Esophagus squamous epithelium (tissue), 5 donors: ENCODE measurements around the gene RMND5A. TPM values are rescaled to one million over a fixed set of nuclear protein-coding genes. Genes with fewer than 3 reads are reported as not detected.
A peak's percentile ranks its signal among the peaks of the same experiment; 100 is the strongest.

Source experiments
- DNase-seq: peaks from one replicate; lab custom pipeline; 2025; lab: John Stamatoyannopoulos, UW
- H3K27ac ChIP-seq, 4 donors: fragments of 200-600 bp; sonication (generic); one replicate each; pipeline ENCODE4 v1.5.1; 2016 to 2019; ENCODE audit warnings: mild to moderate bottlenecking in 1 of 4
- H3K27me3 ChIP-seq, 4 donors: fragments of 200-600 bp; sonication (generic); 1 replicate in 3 of 4; 2 replicates in 1 of 4; pipeline versions ENCODE4 v1.5.1 to v1.6.0; 2017 to 2021; ENCODE audit warnings: antibody characterized with exemption in 1 of 4
- H3K36me3 ChIP-seq, 3 donors: fragments of 200-600 bp; sonication (generic); one replicate each; pipeline ENCODE4 v1.5.1; 2016 to 2019
- H3K4me1 ChIP-seq, 3 donors: fragments of 200-600 bp; sonication (generic); one replicate each; pipeline ENCODE4 v1.5.1; 2017 to 2019
- H3K4me3 ChIP-seq, 4 donors: fragments of 200-600 bp; sonication (generic); 1 replicate in 3 of 4; 2 replicates in 1 of 4; pipeline ENCODE4 v1.5.1; 2016 to 2019; ENCODE audit warnings: mild to moderate bottlenecking in 2 of 4, moderate library complexity in 1 of 4
- H3K9me3 ChIP-seq, 3 donors: fragments of 200-600 bp; sonication (generic); one replicate each; pipeline ENCODE4 v1.5.1; 2016 to 2019
- CTCF ChIP-seq, 6 experiments: fragments of 450-650 bp in 4 of 6; fragments of 200-600 bp in 2 of 6; sonication (generic) in 2 of 6; IDR thresholded peaks; one replicate each; pipeline ENCODE4 v1.5.1; 2016 to 2019; ENCODE audit warnings: antibody characterized with exemption in 6 of 6, mild to moderate bottlenecking in 4 of 6, moderate library complexity in 4 of 6
- POLR2A ChIP-seq, 4 donors: fragments of 450-650 bp; IDR thresholded peaks; one replicate each; pipeline ENCODE4 v1.6.1; 2017; ENCODE audit warnings: antibody characterized with exemption in 4 of 4, mild to moderate bottlenecking in 4 of 4, moderate library complexity in 3 of 4
- WGBS, 2 donors: methylation state at CpG; one replicate each; pipeline ENCODE4 v1.1.5; 2018; 5-methylcytosine and 5-hydroxymethylcytosine counted together
- intact Hi-C: fragments of 100-400 bp; cut with DNase I; formaldehyde crosslinking; loops from one replicate; pipeline ENCODE4 v1.15.0; 2022
- total RNA-seq, 4 donors: library from RNA; depleted of rRNA; stranded (reverse); fragments of >200 nt; gene quantifications; one replicate each; pipeline ENCODE4 v1.1.0, GENCODE V29; 2016
- donor health status: DM: yes; HTN: yes; CAD: no.

RMND5A gene
- total RNA-seq, 4 donors from 2014 or later = 36.0 to 65.4 (median 48.7) TPM

GRCh38 chr2:86673986-86674670 lies 46.0 kb upstream of the RMND5A start:
- Histone ChIP-seq H3K4me1 (peaks cover 0 to 3% (median 3%) of the 10 kb centered on the region in 3 donors), H3K9me3 (no peaks in the 10 kb centered on the region), H3K27me3 (no peaks in the 10 kb centered on the region), H3K4me3 (no peak overlapping the region), H3K27ac (no peak overlapping the region), H3K36me3 (no peaks in the 10 kb centered on the region)
- no peak for DNase-seq
- intact Hi-C loops = no loop called here
- no peak for TF ChIP-seq CTCF (IDR thresholded peaks at IDR 0.05)
- TF ChIP-seq POLR2A (IDR thresholded peaks at IDR 0.05) = no peak
- 88% methylated on average over 1 of the region's 1 CpG; no CpG with 5 or more reads in 1 of the 2 donors for WGBS, 2 donors

- Histone ChIP-seq H3K36me3 (no peaks in the 10 kb centered on the region), H3K4me1 (peaks cover 0 to 3% (median 3%) of the 10 kb centered on the region in 3 donors), H3K27ac (no peak overlapping the region), H3K27me3 (no peaks in the 10 kb centered on the region), H3K9me3 (no peaks in the 10 kb centered on the region), H3K4me3 (no peak overlapping the region)
- no peak for DNase-seq
- TF ChIP-seq CTCF (IDR thresholded peaks at IDR 0.05) (no peak), POLR2A (IDR thresholded peaks at IDR 0.05) (no peak)
- intact Hi-C loops = no loop called here
- WGBS, 2 donors = 75 to 77% methylated on average over 2 of the region's 2 CpGs
Measured at GRCh38 chr2:86675104-86675503, 45.0 kb upstream of the RMND5A start.

GRCh38 chr2:86675511-86676015 lies 44.5 kb upstream of the RMND5A start:
- Histone ChIP-seq H3K4me1 (peaks cover 0 to 3% (median 3%) of the 10 kb centered on the region in 3 donors), H3K36me3 (no peaks in the 10 kb centered on the region), H3K27ac (no peak overlapping the region), H3K27me3 (no peaks in the 10 kb centered on the region), H3K4me3 (no peak overlapping the region), H3K9me3 (no peaks in the 10 kb centered on the region)
- 64 to 69% methylated on average over 2 to 3 of the region's 3 CpGs for WGBS, 2 donors
- TF ChIP-seq CTCF (IDR thresholded peaks at IDR 0.05) (peak in 5 of 6 experiments; percentile 14 to 48 (median 24)), POLR2A (IDR thresholded peaks at IDR 0.05) (no peak)
- DNase-seq = no peak
- intact Hi-C loops = no loop called here

GRCh38 chr2:86677816-86678215 lies 42.3 kb upstream of the RMND5A start:
- Histone ChIP-seq H3K36me3 (no peaks in the 10 kb centered on the region), H3K4me1 (no peaks in the 10 kb centered on the region), H3K27me3 (no peaks in the 10 kb centered on the region), H3K4me3 (no peak overlapping the region), H3K9me3 (no peaks in the 10 kb centered on the region), H3K27ac (no peak overlapping the region)
- DNase-seq = no peak
- intact Hi-C loops = no loop called here
- TF ChIP-seq POLR2A (IDR thresholded peaks at IDR 0.05) = no peak
- no peak for TF ChIP-seq CTCF (IDR thresholded peaks at IDR 0.05)

GRCh38 chr2:86679036-86679435 lies 41.1 kb upstream of the RMND5A start:
- H3K9me3 ChIP-seq = no peaks in the 10 kb centered on the region
- intact Hi-C loops = no loop called here

More at GRCh38 chr2:86679036-86679435, 41.1 kb upstream of the RMND5A start:
- no peaks in the 10 kb centered on the region for H3K27me3 ChIP-seq
- H3K4me3 ChIP-seq = no peak overlapping the region
- H3K4me1 ChIP-seq = no peaks in the 10 kb centered on the region
- no peak overlapping the region for H3K27ac ChIP-seq
- H3K36me3 ChIP-seq = no peaks in the 10 kb centered on the region
- TF ChIP-seq CTCF (IDR thresholded peaks at IDR 0.05) = no peak
- no peak for TF ChIP-seq POLR2A (IDR thresholded peaks at IDR 0.05)
- no peak for DNase-seq
